Osteoblast (primary cell): ENCODE measurements around the gene TMEM106A. TPM values are rescaled to one million over a fixed set of nuclear protein-coding genes. Genes with fewer than 3 reads are reported as not detected.
A peak's percentile ranks its signal among the peaks of the same experiment; 100 is the strongest.
"Not testable (repeated sequence)": the region's sequence is repeated elsewhere in the genome, so short reads cannot be mapped to it uniquely, and the experiment has no call there.

Source experiments
- DNase-seq: peaks from one replicate; pipeline ENCODE4 v3.0.0; 2011; ENCODE audit warnings: low spot score, mixed read lengths; ENCODE audit not compliant: insufficient read length; ENCODE audit errors: missing footprints
- H2AFZ ChIP-seq: 2 replicates; pipeline ENCODE4 v1.6.0; 2011; ENCODE audit warnings: mild to moderate bottlenecking, low read length
- H3K27ac ChIP-seq: 2 replicates; pipeline ENCODE4 v1.5.1; 2011; ENCODE audit warnings: mild to moderate bottlenecking, low read depth, low read length, moderate library complexity
- H3K27me3 ChIP-seq: 2 replicates; pipeline ENCODE4 v1.6.0; 2012; ENCODE audit warnings: mild to moderate bottlenecking, control low read depth, inconsistent platforms, low read length, moderate library complexity; ENCODE audit not compliant: insufficient read depth
- H3K36me3 ChIP-seq: 2 replicates; pipeline ENCODE4 v1.5.1; 2011; ENCODE audit warnings: mild to moderate bottlenecking, low read length, control low read depth, moderate library complexity; ENCODE audit not compliant: insufficient read depth
- H3K4me1 ChIP-seq: 2 replicates; pipeline ENCODE4 v1.5.1; 2011; ENCODE audit warnings: mild to moderate bottlenecking, low read length, control low read depth, moderate library complexity; ENCODE audit not compliant: insufficient read depth
- H3K4me2 ChIP-seq: 2 replicates; pipeline ENCODE4 v1.6.0; 2011; ENCODE audit warnings: mild to moderate bottlenecking, low read length; ENCODE audit not compliant: insufficient read depth
- H3K4me3 ChIP-seq: fragments of 200-600 bp; sonication (generic); 3 replicates; pipeline ENCODE4 v1.5.1; 2012; ENCODE audit warnings: mild to moderate bottlenecking, low read length, inconsistent platforms; ENCODE audit not compliant: insufficient read depth
- H3K79me2 ChIP-seq: 2 replicates; pipeline ENCODE4 v1.6.0; 2012; ENCODE audit warnings: mild to moderate bottlenecking, low read length, control low read depth, inconsistent platforms; ENCODE audit not compliant: insufficient read depth
- H3K9me3 ChIP-seq: 2 replicates; pipeline ENCODE4 v1.5.1; 2011; ENCODE audit warnings: low read depth, low read length, control low read depth
- H4K20me1 ChIP-seq: 2 replicates; pipeline ENCODE4 v1.6.0; 2012; ENCODE audit warnings: mild to moderate bottlenecking, low read length, control low read depth; ENCODE audit not compliant: insufficient read depth
- CTCF ChIP-seq: IDR thresholded peaks from 2 replicates; pipeline ENCODE4 v1.5.1; 2011; ENCODE audit warnings: mild to moderate bottlenecking, low read depth, low read length, moderate library complexity; ENCODE audit errors: extremely low read depth
- total RNA-seq: library from RNA; depleted of rRNA; stranded (reverse); fragments of >200 nt; gene quantifications from 2 replicates; pipeline ENCODE4 v1.2.3, GENCODE V29; 2012

Gene TMEM106A
- total RNA-seq, 1 donor, result 5.1 TPM

- H3K4me1 ChIP-seq, result peaks cover 35% of the 10 kb centered on the region
- H3K79me2 ChIP-seq, result peaks cover 51% of the 10 kb centered on the region
- H3K4me3 ChIP-seq, result no peak overlapping the region
- H3K27ac ChIP-seq, result peak overlapping the region; percentile 85
- H2AFZ ChIP-seq, result no peak overlapping the region
- H3K4me2 ChIP-seq, result peak overlapping the region; percentile 46
- no peak for TF ChIP-seq CTCF
- H4K20me1 ChIP-seq, result peaks cover 22% of the 10 kb centered on the region
- H3K36me3 ChIP-seq, result peaks cover 47% of the 10 kb centered on the region
- H3K9me3 ChIP-seq, result no peaks in the 10 kb centered on the region
- H3K27me3 ChIP-seq, result no peaks in the 10 kb centered on the region
- no peak for DNase-seq
Observed at GRCh38 chr17:43176119-43176570, 35.5 kb upstream of the TMEM106A start.

DNA sequence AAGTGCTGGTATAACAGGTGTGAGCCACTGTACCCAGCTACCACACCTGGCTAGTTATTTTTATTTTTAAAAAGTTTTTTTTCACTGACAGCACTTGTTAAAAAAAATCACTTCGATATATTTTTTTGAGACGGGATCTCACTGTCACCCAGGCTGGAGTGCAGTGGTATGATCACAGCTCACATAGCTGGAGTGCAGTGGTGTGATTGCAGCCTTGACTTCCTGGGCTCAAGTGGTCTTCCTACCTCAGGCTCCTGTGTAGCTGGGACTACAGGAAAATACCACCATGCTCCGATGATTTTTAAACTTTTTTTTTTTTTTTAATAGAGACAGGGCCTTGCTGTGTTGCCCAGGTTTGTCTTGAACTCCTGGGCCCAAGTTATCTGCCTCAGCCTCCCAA lies 27.8 kb upstream of the TMEM106A start:
- H3K36me3 ChIP-seq, result peaks cover 56% of the 10 kb centered on the region

GRCh38 chr17:43186656-43187055 lies 25.0 kb upstream of the TMEM106A start:
- H3K9me3 ChIP-seq, H3K27ac ChIP-seq, H3K4me3 ChIP-seq, H3K4me2 ChIP-seq, H2AFZ ChIP-seq, DNase-seq, H3K27me3 ChIP-seq, H3K79me2 ChIP-seq, H3K4me1 ChIP-seq, H4K20me1 ChIP-seq: not testable (repeated sequence)
- peaks cover 63% of the 10 kb centered on the region for H3K36me3 ChIP-seq

More for the DNA sequence above, 27.8 kb upstream of the TMEM106A start:
- no peak for TF ChIP-seq CTCF
- Histone ChIP-seq H3K9me3 (no peaks in the 10 kb centered on the region), H2AFZ (no peak overlapping the region), H3K27me3 (no peaks in the 10 kb centered on the region), H4K20me1 (peaks cover 7% of the 10 kb centered on the region), H3K4me1 (no peaks in the 10 kb centered on the region), H3K4me2 (no peak overlapping the region), H3K27ac (no peak overlapping the region), H3K4me3 (no peak overlapping the region), H3K79me2 (peaks cover 6% of the 10 kb centered on the region)
- no peak for DNase-seq

- H3K79me2 ChIP-seq, result no peaks in the 10 kb centered on the region
- no peak overlapping the region for H3K27ac ChIP-seq
- TF ChIP-seq CTCF, result no peak
- no peak for DNase-seq
- H2AFZ ChIP-seq, result no peak overlapping the region
- H3K27me3 ChIP-seq, result no peaks in the 10 kb centered on the region
- H4K20me1 ChIP-seq, result peaks cover 3% of the 10 kb centered on the region
- no peak overlapping the region for H3K4me2 ChIP-seq
- H3K4me3 ChIP-seq, result no peak overlapping the region
- H3K4me1 ChIP-seq, result no peaks in the 10 kb centered on the region
- H3K36me3 ChIP-seq, result peaks cover 84% of the 10 kb centered on the region
- no peaks in the 10 kb centered on the region for H3K9me3 ChIP-seq
Observed at GRCh38 chr17:43193251-43193650, 18.4 kb upstream of the TMEM106A start.
